AML-193 (cell line): ENCODE results near the gene ABCC1.
"Not testable (repeated sequence)": the region's sequence is repeated elsewhere in the genome, so short reads cannot be mapped to it uniquely, and the experiment has no call there.

Experiments used
- DNase-seq, 2 experiments: peaks; one replicate each; lab custom pipeline; 2025; lab: John Stamatoyannopoulos, UW

The ABCC1 gene

DNA sequence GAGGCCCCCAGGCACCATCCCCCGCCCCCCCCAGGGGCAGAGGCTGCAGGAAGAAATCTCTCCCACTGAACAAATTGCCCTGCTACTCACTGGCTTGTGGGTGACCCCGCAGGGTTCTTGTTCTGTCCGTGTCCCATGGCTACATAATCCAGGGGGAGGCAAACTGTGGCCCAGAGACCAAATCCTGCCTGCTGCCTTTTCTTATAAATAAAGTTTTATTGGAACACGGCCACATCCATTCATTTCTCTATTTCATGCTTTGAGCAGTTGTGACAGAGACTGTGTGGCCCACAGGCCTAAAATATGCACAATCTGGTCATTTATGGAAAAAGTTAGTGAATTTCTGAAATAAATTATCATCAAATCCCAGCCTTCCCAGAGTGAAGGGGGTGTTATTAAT is 235.7 kb downstream of the ABCC1 start:
- no peak for DNase-seq

- no peak for DNase-seq
Observed at GRCh38 chr16:16186820-16187219, 237.4 kb downstream of the ABCC1 start.

DNA sequence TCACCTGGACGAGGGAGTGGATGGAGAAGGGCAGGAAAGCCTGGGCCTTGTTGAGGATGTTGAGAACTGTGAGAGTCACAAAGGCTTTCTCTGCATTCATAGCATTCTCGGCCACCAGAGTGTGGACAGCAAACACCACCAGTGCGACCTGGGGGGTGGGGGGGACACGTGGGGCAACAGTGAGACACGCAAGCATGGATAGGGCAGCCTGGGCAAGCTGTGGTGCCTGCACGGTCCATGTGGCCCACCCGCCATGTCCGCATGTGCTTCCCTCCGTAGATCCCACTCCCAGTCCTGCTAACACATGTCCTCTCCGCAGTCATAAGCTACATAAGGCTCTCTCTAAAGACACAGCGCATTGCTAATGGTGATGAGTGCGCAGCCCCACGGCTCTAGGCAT is 239.4 kb downstream of the ABCC1 start:
- no peak for DNase-seq

DNA sequence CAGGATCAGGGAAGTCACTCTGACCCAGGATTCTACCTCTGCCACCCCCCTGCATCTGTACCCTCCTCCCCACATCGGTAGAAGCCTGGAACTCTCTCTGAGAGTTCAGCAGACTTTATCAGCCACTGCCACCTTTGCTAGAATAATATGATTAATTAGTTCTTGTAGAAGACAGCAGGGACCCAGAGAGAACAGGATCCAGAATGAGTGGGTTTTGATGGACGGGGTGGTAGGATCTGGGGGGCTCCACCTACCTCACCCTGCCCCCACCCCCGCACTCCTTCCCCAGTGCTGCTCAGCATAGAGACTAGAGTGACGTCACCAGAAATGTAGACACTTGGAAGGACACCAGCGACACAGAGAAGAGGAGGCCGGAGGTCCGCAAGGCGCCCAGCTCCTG is 240.4 kb downstream of the ABCC1 start:
- DNase-seq = no peak

- no peak for DNase-seq
Observed at GRCh38 chr16:16190546-16190945, 241.1 kb downstream of the ABCC1 start.

GRCh38 chr16:16190966-16191365 is 241.6 kb downstream of the ABCC1 start:
- not testable (repeated sequence) for DNase-seq

- DNase-seq = no peak
Observed at GRCh38 chr16:16191493-16192167, 242.2 kb downstream of the ABCC1 start.
